B cell (primary cell): ENCODE results near the gene DIAPH1. TPM values are rescaled to one million over a fixed set of nuclear protein-coding genes. Genes with fewer than 3 reads are reported as not detected.
A peak's percentile ranks its signal among the peaks of the same experiment; 100 is the strongest.

ENCODE experiments used
- ATAC-seq: fragments of 200-7000 bp; cut with Tn5 transposase; one replicate; pipeline ENCODE4 v1.10.0; 2021; ENCODE audit warnings: low read depth, mild to moderate bottlenecking, moderate number of reproducible peaks, moderate library complexity
- CTCF ChIA-PET: fragments of 350-600 bp; sonication (Branson Sonifier 250); formaldehyde crosslinking; loops from one replicate; lab custom pipeline; 2021; ENCODE audit warnings: antibody characterized with exemption, inconsistent platforms; lab: Charles Lee
- POLR2A ChIA-PET: fragments of 350-600 bp; sonication (Branson Sonifier 250); formaldehyde crosslinking; loops from one replicate; lab custom pipeline; 2021; ENCODE audit warnings: antibody characterized with exemption; lab: Charles Lee
- DNase-seq: peaks from one replicate; pipeline ENCODE4 v3.0.0; 2013
- H2AFZ ChIP-seq: 2 replicates; pipeline ENCODE4 v1.6.1; 2012; ENCODE audit warnings: mild to moderate bottlenecking, low read depth, low read length; ENCODE audit not compliant: insufficient read depth, poor library complexity, severe bottlenecking
- H3K27ac ChIP-seq, 2 donors: 1 replicate in 1 of 2; 2 replicates in 1 of 2; pipeline ENCODE4 v1.5.1; 2012 to 2013; ENCODE audit warnings: low read length in 2 of 2, mild to moderate bottlenecking in 2 of 2, moderate library complexity in 1 of 2
- H3K27me3 ChIP-seq, 4 experiments: fragments of 200-600 bp in 1 of 4; sonication (generic) in 1 of 4; replicated peaks in 1 of 4; 1 replicate in 2 of 4; 2 replicates in 2 of 4; pipeline versions ENCODE4 v1.6.1 to v1.7.0; 2013 to 2016; ENCODE audit warnings: low read length in 3 of 4, mild to moderate bottlenecking in 2 of 4, mixed read lengths in 1 of 4, moderate library complexity in 1 of 4; ENCODE audit not compliant: insufficient read depth in 4 of 4, control insufficient read depth in 3 of 4; ENCODE audit errors: control extremely low read depth in 1 of 4
- H3K36me3 ChIP-seq, 2 experiments: replicated peaks in 1 of 2; 1 replicate in 1 of 2; 2 replicates in 1 of 2; pipeline versions ENCODE4 v1.6.1 to v1.7.1; 2013; ENCODE audit warnings: low read length in 1 of 2; ENCODE audit not compliant: insufficient read depth in 2 of 2, control insufficient read depth in 1 of 2; ENCODE audit errors: control extremely low read depth in 1 of 2, extremely low read depth in 1 of 2
- H3K4me1 ChIP-seq, 2 donors: fragments of 200-600 bp in 1 of 2; sonication (generic) in 1 of 2; 1 replicate in 1 of 2; 2 replicates in 1 of 2; pipeline versions ENCODE4 v1.5.1 to v1.6.1; 2013 to 2017; ENCODE audit warnings: low read length in 2 of 2; ENCODE audit not compliant: control insufficient read depth in 2 of 2, insufficient read depth in 2 of 2
- H3K4me2 ChIP-seq: replicated peaks from 2 replicates; pipeline ENCODE3; 2012; ENCODE audit warnings: mild to moderate bottlenecking, low read depth, low read length; ENCODE audit not compliant: poor library complexity, severe bottlenecking
- H3K4me3 ChIP-seq, 5 experiments: fragments of 200-600 bp in 1 of 5; sonication (generic) in 1 of 5; 1 replicate in 3 of 5; 2 replicates in 2 of 5; pipeline versions ENCODE4 v1.5.1 to v1.7.0; 2011 to 2016; ENCODE audit warnings: low read length in 4 of 5, mild to moderate bottlenecking in 4 of 5, low read depth in 2 of 5, control low read depth in 1 of 5, moderate library complexity in 1 of 5; ENCODE audit not compliant: insufficient read depth in 1 of 5; ENCODE audit errors: control extremely low read depth in 1 of 5, extremely low read depth in 1 of 5
- H3K79me2 ChIP-seq: fragments of 200-600 bp; sonication (generic); one replicate; pipeline ENCODE4 v1.6.0; 2016; ENCODE audit warnings: low read length; ENCODE audit not compliant: control insufficient read depth, insufficient read depth
- H3K9ac ChIP-seq: fragments of 200-600 bp; sonication (generic); 2 replicates; pipeline ENCODE4 v1.6.1; 2017; ENCODE audit warnings: mild to moderate bottlenecking, low read length, moderate library complexity
- H3K9me3 ChIP-seq, 3 donors: one replicate each; pipeline versions ENCODE4 v1.6.1 to v1.7.1; 2013; ENCODE audit warnings: low read length in 2 of 3; ENCODE audit not compliant: control insufficient read depth in 2 of 3, insufficient read depth in 1 of 3; ENCODE audit errors: control extremely low read depth in 1 of 3
- H4K20me1 ChIP-seq: 2 replicates; pipeline ENCODE4 v1.6.0; 2012; ENCODE audit warnings: mild to moderate bottlenecking, low read length; ENCODE audit not compliant: insufficient read depth, control insufficient read depth, poor library complexity, severe bottlenecking
- H3K27ac Mint-ChIP-seq: one replicate; pipeline ENCODE4 v1.8.0; 2021; ENCODE audit warnings: mixed read lengths
- H3K27me3 Mint-ChIP-seq: one replicate; pipeline ENCODE4 v1.8.0; 2021; ENCODE audit warnings: mixed read lengths
- H3K4me1 Mint-ChIP-seq: one replicate; pipeline ENCODE4 v1.8.0; 2021; ENCODE audit warnings: mixed read lengths
- H3K4me3 Mint-ChIP-seq: one replicate; pipeline ENCODE4 v1.8.0; 2021; ENCODE audit warnings: mixed read lengths
- H3K9me3 Mint-ChIP-seq: one replicate; pipeline ENCODE4 v1.8.0; 2022; ENCODE audit warnings: mixed read lengths; ENCODE audit not compliant: insufficient read depth
- EZH2 ChIP-seq: IDR thresholded peaks from 2 replicates; pipeline ENCODE4 v1.6.1; 2012; ENCODE audit warnings: borderline replicate concordance, low read depth, mild to moderate bottlenecking, moderate library complexity, low read length; ENCODE audit not compliant: insufficient read depth, poor library complexity, severe bottlenecking
- WGBS: methylation state at CpG from one replicate; pipeline ENCODE4 v1.1.5; 2013; ENCODE audit warnings: missing lambda C conversion rate; ENCODE audit not compliant: insufficient coverage; 5-methylcytosine and 5-hydroxymethylcytosine counted together
- intact Hi-C: fragments of 100-400 bp; cut with micrococcal nuclease; formaldehyde crosslinking; loops from one replicate; pipeline ENCODE4 v1.10.0; 2022
- polyA plus RNA-seq: library from polyadenylated mRNA; depleted of rRNA; stranded (reverse); fragments of >200 nt; gene quantifications from 2 replicates; pipeline ENCODE4 v1.2.3, GENCODE V29; 2012
- total RNA-seq, 2 donors: library from RNA; stranded (reverse); fragments of 120-200 nt in 1 of 2; gene quantifications; 1 replicate in 1 of 2; 2 replicates in 1 of 2; pipeline versions ENCODE4 v1.2.3 to v1.2.4, GENCODE V29; 2013 to 2022
- TF ChIP-seq, protein P1 (sequence below): fragments of 200-600 bp; IDR thresholded peaks from one replicate; pipeline ENCODE4 v1.8.0; 2022; ENCODE audit warnings: antibody characterized with exemption, mild to moderate bottlenecking

The DIAPH1 gene
- total and polyA plus RNA-seq, 2 donors (not counting 1 experiment from before 2014, with no cell fraction given), result 59.7 to 113 TPM

DNA sequence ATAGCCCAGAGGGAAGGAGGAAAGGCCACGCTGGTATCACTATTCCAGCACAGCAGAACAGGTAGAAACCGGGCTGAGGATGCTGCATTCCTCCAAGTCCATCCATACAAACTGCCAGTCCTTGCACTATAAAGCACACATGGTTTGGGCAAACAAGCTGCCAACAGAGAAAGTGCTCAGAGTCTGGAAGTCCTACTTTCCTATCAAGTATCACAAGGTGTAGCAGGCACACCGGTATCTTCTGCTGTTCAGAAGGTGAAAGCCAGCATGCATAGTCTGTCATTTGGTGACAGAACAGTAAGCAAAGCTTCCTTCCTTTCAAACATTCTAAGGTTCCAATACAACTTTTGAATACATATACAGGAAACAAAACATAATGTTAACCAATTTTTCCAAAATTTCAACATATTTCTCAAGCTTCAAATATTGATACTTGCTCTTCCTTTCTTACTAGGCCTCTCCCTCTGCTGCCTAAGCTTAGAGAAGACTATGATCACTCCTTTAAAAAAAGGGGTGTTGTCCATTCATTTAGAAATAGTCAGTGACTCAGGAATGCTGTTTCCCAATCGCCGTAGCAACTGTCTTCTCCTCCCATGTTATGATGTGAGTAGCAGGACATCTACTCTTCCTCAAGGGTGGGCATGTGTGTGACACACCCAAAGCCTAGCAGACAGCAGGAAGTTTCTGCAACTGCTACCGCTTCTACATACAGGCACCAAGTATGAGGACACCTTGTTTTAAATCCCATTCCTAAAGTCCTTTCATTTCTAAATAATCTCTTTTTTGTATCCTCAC lies 14.7 kb downstream of the DIAPH1 start:
- Histone ChIP-seq H3K79me2 (peaks cover 89% of the 10 kb centered on the region), H3K27me3 (no peaks in the 10 kb centered on the region), H3K4me2 (peak overlapping the region; percentile 68), H3K36me3 (no peaks in the 10 kb centered on the region), H4K20me1 (peaks cover 17% of the 10 kb centered on the region), H2AFZ (no peak overlapping the region), H3K4me3 (no peak overlapping the region), H3K4me1 (peaks cover 53 to 74% of the 10 kb centered on the region in 2 donors), H3K9me3 (no peaks in the 10 kb centered on the region), H3K9ac (peak overlapping the region; percentile 24), H3K27ac (peak overlapping the region; percentile 29 to 84)
- H3K4me1 Mint-ChIP-seq, result peaks cover 78% of the 10 kb centered on the region
- H3K27me3 Mint-ChIP-seq, result no peaks in the 10 kb centered on the region
- ChIA-PET CTCF (interaction anchor here (1.1 to 28.1 kb wide), 6 partner anchors 11 to 46 kb away, joined by 3 to 760 read pairs (median 6); partner anchors contain the start of genes DIAPH1 and HDAC3), POLR2A (no interaction called here)
- DNase-seq (peak; percentile 30), ATAC-seq (no peak)
- H3K27ac Mint-ChIP-seq, result peak overlapping the region; percentile 80
- intact Hi-C loops, result no loop called here
- TF ChIP-seq EZH2, result no peak
- TF ChIP-seq, protein P1, sequence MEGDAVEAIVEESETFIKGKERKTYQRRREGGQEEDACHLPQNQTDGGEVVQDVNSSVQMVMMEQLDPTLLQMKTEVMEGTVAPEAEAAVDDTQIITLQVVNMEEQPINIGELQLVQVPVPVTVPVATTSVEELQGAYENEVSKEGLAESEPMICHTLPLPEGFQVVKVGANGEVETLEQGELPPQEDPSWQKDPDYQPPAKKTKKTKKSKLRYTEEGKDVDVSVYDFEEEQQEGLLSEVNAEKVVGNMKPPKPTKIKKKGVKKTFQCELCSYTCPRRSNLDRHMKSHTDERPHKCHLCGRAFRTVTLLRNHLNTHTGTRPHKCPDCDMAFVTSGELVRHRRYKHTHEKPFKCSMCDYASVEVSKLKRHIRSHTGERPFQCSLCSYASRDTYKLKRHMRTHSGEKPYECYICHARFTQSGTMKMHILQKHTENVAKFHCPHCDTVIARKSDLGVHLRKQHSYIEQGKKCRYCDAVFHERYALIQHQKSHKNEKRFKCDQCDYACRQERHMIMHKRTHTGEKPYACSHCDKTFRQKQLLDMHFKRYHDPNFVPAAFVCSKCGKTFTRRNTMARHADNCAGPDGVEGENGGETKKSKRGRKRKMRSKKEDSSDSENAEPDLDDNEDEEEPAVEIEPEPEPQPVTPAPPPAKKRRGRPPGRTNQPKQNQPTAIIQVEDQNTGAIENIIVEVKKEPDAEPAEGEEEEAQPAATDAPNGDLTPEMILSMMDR, result no peak
- H3K4me3 Mint-ChIP-seq, result peak overlapping the region; percentile 68
- no peaks in the 10 kb centered on the region for H3K9me3 Mint-ChIP-seq
- 48% methylated on average over 3 of the region's 6 CpGs for WGBS

DNA sequence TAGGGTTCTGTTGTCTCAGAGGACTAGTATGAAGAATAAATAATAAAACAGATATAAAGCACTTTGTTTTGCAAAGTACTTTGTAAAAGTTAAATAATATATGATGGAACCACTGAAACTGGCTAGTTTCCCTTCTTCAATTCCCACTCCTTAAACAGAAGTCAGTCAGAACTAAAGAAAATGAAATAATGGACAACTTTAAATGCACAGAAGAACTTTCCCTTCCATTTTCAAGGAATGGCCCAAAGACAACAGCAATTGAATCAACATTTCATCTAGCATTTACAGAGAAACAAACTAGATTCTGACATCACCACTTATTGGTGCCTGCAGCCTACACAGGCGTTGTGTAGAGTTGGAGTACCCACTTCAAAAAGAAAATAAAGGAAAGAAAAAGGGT lies 16.2 kb downstream of the DIAPH1 start:
- H3K27ac ChIP-seq, result no peak overlapping the region
- no peaks in the 10 kb centered on the region for H3K27me3 ChIP-seq
- Mint-ChIP-seq H3K4me3 (no peak overlapping the region), H3K27ac (no peak overlapping the region), H3K9me3 (no peaks in the 10 kb centered on the region), H3K27me3 (no peaks in the 10 kb centered on the region), H3K4me1 (peaks cover 80% of the 10 kb centered on the region)
- H3K4me2 ChIP-seq, result no peak overlapping the region
- peaks cover 2 to 3% of the 10 kb centered on the region in 2 experiments for H3K36me3 ChIP-seq
- ATAC-seq, result no peak
- no CpG with 5 or more reads among the region's 1 CpG for WGBS
- H4K20me1 ChIP-seq, result peaks cover 19% of the 10 kb centered on the region
- H3K9ac ChIP-seq, result no peak overlapping the region
- no peak for TF ChIP-seq EZH2
- H3K79me2 ChIP-seq, result peaks cover 83% of the 10 kb centered on the region
- peaks cover 0 to under 1% (median 0%) of the 10 kb centered on the region in 3 donors for H3K9me3 ChIP-seq
- ChIA-PET CTCF (interaction anchor here (1.0 to 28.1 kb wide), 6 partner anchors 12 to 45 kb away, joined by 3 to 760 read pairs (median 6); partner anchors contain the start of gene DIAPH1), POLR2A (interaction anchor here (0.8 kb wide), 1 partner anchor 14 kb away, joined by 4 read pairs; no protein-coding TSS in a partner anchor)
- DNase-seq, result no peak
- no peak overlapping the region for H2AFZ ChIP-seq
- no peak overlapping the region for H3K4me3 ChIP-seq
- intact Hi-C loops, result no loop called here
- peaks cover 47 to 69% of the 10 kb centered on the region in 2 donors for H3K4me1 ChIP-seq
